Mononuclear cell (primary cell): ENCODE data around the gene ENTPD8. TPM values are rescaled to one million over a fixed set of nuclear protein-coding genes. Genes with fewer than 3 reads are reported as not detected.

Source experiments
- H3K27me3 ChIP-seq: 2 replicates; pipeline ENCODE4 v1.6.0; 2011; ENCODE audit warnings: low read length, control low read depth; ENCODE audit not compliant: insufficient read depth
- H3K4me1 ChIP-seq: 2 replicates; pipeline ENCODE4 v1.5.1; 2011; ENCODE audit warnings: mild to moderate bottlenecking, low read length, control low read depth; ENCODE audit not compliant: insufficient read depth
- H3K4me3 ChIP-seq: 2 replicates; pipeline ENCODE4 v1.5.1; 2011; ENCODE audit warnings: mild to moderate bottlenecking, low read length, moderate library complexity
- H3K9me3 ChIP-seq: 2 replicates; pipeline ENCODE4 v1.5.1; 2011; ENCODE audit warnings: low read depth, mild to moderate bottlenecking, control low read depth, low read length
- total RNA-seq: library from RNA; depleted of rRNA; stranded (reverse); fragments of >200 nt; gene quantifications from one replicate; pipeline ENCODE4 v1.2.3, GENCODE V29; 2012

Gene ENTPD8
- total RNA-seq, 1 donor = not detected

- Histone ChIP-seq H3K4me1 (peaks cover 27% of the 10 kb centered on the region), H3K4me3 (no peak overlapping the region), H3K27me3 (peaks cover 6% of the 10 kb centered on the region), H3K9me3 (no peaks in the 10 kb centered on the region)
Observed at GRCh38 chr9:137409515-137409914, 31.6 kb downstream of the ENTPD8 start.

DNA sequence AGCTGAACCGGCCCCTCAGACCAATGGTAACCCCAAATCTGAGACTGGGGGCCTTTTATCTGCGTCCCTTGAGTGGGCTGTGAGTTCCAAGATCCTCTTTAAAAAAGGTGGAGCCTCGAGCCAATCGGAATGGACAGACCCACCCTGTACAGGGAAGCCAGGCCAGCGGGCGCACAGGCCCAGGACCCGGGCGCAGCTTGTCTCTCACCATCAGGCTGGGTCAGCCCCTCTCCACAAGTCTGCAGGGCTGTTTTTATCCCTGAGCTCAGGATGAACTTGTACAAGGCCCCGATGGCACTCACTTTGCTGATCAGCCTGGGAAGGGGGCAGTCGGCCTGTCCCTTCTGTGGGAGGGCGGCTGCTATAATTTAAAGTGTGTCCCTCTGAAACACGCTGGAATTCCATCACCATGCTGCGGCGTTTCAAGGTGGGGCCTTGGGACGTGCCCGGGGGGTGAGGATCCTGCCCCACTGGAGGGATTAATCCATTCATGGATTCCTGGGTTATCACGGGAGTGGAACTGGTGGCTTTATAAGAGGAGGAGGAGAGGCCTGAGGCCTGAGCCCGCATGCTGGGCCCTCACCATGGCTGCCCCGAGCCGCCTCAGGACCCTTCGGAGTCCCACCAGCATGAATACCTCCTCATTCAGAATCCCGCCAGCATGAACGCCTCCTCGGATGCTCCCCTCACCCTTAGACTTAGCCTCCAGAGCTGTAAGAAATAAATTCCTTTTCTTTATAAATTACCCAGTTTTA is 32.3 kb downstream of the ENTPD8 start:
- no peak overlapping the region for H3K4me3 ChIP-seq
- H3K27me3 ChIP-seq = peaks cover 6% of the 10 kb centered on the region
- no peaks in the 10 kb centered on the region for H3K9me3 ChIP-seq
- H3K4me1 ChIP-seq = peaks cover 24% of the 10 kb centered on the region

GRCh38 chr9:137407590-137408300 is 33.4 kb downstream of the ENTPD8 start:
- Histone ChIP-seq H3K4me1 (peaks cover 24% of the 10 kb centered on the region), H3K27me3 (peaks cover 6% of the 10 kb centered on the region), H3K4me3 (no peak overlapping the region), H3K9me3 (no peaks in the 10 kb centered on the region)

DNA sequence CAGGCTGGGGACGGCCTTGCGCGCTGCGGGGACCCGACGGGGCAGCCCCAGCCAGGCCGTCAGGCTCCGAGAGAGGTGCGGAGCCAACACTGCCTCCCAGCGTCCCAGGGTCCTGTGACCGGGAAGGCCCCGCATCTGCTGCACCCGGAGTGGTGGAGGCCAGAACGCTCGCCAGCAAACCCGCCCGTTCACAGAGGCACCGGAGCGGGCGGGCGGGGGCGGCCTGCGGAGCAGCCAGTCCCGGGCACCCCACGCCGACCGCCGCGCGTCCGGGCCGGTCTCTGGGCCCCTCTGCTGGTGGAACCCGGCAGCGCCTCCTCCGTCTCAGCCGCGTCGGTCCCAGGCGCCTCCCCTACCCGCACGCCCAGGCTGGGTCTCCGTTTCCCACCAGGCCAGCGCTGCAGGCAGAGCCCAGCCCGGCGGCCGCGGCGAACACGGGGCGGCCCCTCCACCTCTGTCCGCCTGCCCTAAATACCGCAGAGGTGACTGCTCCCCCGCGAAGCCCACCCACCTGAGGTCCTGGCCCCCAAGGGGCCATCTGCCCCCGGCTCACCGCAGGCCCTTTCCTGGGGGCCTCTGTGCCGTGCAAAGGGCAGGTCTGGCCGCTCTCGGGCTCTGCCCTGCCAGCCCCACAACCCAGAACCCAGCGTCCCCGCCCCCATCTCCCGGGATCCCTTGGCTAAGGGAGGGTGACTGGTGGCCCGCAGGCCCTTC is 34.1 kb downstream of the ENTPD8 start:
- peaks cover 22% of the 10 kb centered on the region for H3K4me1 ChIP-seq
- peaks cover 6% of the 10 kb centered on the region for H3K27me3 ChIP-seq
- H3K9me3 ChIP-seq = no peaks in the 10 kb centered on the region
- no peak overlapping the region for H3K4me3 ChIP-seq

DNA sequence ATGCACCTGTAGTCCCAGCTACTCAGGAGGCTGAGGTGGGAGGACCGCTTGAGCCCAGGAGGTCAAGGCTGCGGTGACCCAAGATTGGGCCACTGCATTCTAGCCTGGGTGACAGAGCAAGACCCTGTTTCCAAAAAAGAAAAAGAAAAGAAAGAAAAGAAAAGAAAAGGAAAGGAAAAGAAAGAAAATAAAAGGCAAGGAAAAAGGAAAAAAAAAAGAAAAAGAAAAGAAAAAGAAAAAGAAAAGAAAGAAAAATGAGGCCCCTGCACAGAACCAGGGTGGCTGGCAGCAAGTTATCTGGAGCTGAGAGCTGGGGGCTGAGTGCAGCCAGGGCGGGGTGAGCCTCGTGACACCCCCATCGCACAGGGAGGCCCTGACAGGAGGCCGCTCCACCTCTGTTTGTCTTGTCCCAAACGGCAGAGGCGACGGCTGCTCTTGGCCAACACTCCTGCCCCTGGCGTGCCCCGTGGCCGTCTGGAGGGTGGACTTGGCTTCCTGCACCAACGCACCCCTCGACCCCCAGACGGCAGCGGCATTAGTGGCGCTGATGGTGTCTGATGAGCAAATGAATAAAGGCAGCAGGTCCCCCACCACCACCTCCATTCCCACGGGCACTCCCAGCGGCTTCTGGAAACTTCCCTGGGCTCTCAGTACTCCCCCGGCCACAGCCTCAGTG is 34.9 kb downstream of the ENTPD8 start:
- Histone ChIP-seq H3K27me3 (peaks cover 6% of the 10 kb centered on the region), H3K9me3 (no peaks in the 10 kb centered on the region), H3K4me1 (peaks cover 16% of the 10 kb centered on the region), H3K4me3 (no peak overlapping the region)

GRCh38 chr9:137405677-137406081 is 35.5 kb downstream of the ENTPD8 start:
- no peak overlapping the region for H3K4me3 ChIP-seq
- peaks cover 6% of the 10 kb centered on the region for H3K27me3 ChIP-seq
- peaks cover 10% of the 10 kb centered on the region for H3K4me1 ChIP-seq
- H3K9me3 ChIP-seq = no peaks in the 10 kb centered on the region

GRCh38 chr9:137404961-137405567 is 36.1 kb downstream of the ENTPD8 start:
- Histone ChIP-seq H3K27me3 (peaks cover 6% of the 10 kb centered on the region), H3K4me1 (peaks cover 10% of the 10 kb centered on the region), H3K9me3 (no peaks in the 10 kb centered on the region), H3K4me3 (no peak overlapping the region)

GRCh38 chr9:137403269-137403668 is 37.9 kb downstream of the ENTPD8 start:
- no peaks in the 10 kb centered on the region for H3K9me3 ChIP-seq
- H3K27me3 ChIP-seq = peaks cover 6% of the 10 kb centered on the region
- no peak overlapping the region for H3K4me3 ChIP-seq
- H3K4me1 ChIP-seq = peaks cover 18% of the 10 kb centered on the region

DNA sequence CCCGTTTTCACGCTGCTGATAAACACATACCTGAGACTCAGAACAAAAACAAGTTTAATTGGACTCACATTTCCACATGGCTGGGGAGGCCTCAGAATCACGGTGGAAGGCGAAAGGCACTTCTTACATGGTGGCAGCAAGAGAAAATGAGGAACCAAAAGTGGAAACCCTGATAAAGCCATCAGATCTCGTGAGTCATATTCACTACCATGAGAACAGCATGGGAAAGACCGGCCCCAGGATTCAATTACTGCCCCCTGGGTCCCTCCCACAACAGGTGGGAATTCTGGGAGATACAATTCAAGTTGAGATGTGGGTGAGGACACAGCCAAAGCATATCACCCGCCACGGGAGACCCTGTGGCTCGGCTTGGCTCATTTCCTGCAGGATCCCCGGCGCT is 38.4 kb downstream of the ENTPD8 start:
- Histone ChIP-seq H3K4me3 (no peak overlapping the region), H3K9me3 (no peaks in the 10 kb centered on the region), H3K27me3 (peaks cover 6% of the 10 kb centered on the region), H3K4me1 (peaks cover 18% of the 10 kb centered on the region)

- Histone ChIP-seq H3K4me3 (no peak overlapping the region), H3K27me3 (no peaks in the 10 kb centered on the region), H3K9me3 (no peaks in the 10 kb centered on the region), H3K4me1 (peaks cover 10% of the 10 kb centered on the region)
Observed at GRCh38 chr9:137398561-137399468, 42.3 kb downstream of the ENTPD8 start.

DNA sequence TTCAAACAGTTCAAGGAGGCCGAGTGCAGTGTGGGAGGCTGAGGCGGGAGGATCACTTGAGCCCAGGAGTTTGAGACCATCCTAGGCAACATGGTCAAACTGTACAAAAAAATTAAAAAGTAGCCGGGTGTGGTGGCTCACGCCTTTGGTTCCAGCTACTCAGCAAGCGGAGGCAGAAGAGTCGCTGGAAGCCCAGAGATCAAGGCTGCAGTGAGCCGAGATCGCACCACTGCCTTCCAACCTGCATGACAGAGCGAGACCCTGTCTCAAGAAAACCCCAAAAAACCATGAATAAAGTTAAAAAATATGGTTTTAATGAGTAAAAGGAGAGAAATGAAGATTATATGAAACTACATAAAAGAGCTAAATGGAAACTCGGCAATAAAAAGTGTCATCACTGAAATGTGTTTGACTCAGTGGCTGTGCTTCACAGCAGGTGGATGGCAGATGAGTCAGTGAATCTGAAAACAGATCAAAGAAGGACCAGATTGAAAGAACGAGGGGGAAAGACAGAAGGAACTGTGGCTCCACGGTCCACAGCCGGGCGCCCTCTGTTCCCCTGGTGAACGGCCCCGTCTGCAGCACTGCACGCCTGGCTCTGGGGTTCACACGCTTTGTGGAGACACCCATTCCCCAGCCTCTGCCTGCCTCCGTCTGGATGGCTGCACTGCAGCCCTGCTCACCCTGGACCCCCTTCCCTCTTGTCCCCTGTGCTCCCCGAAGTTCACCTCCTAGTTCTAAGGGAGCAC is 43.3 kb downstream of the ENTPD8 start:
- Histone ChIP-seq H3K4me1 (peaks cover 10% of the 10 kb centered on the region), H3K4me3 (no peak overlapping the region), H3K9me3 (no peaks in the 10 kb centered on the region), H3K27me3 (no peaks in the 10 kb centered on the region)

GRCh38 chr9:137396634-137397367 is 44.4 kb downstream of the ENTPD8 start:
- Histone ChIP-seq H3K27me3 (no peaks in the 10 kb centered on the region), H3K4me3 (no peak overlapping the region), H3K4me1 (peaks cover 10% of the 10 kb centered on the region), H3K9me3 (no peaks in the 10 kb centered on the region)

DNA sequence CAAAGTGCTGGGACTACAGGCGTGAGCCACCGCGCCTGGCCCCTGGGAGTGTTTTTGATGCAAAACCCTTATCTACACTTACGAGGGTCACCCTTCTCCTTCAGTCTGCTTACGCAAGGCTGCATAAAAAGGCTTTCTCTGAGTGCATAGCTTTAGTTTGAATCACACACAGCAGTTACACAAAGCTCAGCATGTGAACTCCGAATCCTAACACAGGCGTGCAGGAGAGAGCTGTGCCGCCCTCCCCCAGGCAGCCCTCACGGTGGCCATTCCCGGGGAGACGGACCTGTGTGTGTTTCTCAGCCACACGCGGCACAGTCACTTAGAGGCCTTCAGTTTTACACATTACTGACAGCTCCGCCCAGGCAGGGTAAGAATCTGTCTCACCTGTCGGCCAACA is 44.9 kb downstream of the ENTPD8 start:
- Histone ChIP-seq H3K9me3 (no peaks in the 10 kb centered on the region), H3K4me1 (peaks cover 10% of the 10 kb centered on the region), H3K27me3 (no peaks in the 10 kb centered on the region), H3K4me3 (no peak overlapping the region)
